COLO668 (cell line): ENCODE results near the gene ZBP1.

Experiments used
- DNase-seq: peaks from one replicate; lab custom pipeline; 2025; ENCODE audit not compliant: unreplicated experiment; lab: John Stamatoyannopoulos, UW

The ZBP1 gene

DNA sequence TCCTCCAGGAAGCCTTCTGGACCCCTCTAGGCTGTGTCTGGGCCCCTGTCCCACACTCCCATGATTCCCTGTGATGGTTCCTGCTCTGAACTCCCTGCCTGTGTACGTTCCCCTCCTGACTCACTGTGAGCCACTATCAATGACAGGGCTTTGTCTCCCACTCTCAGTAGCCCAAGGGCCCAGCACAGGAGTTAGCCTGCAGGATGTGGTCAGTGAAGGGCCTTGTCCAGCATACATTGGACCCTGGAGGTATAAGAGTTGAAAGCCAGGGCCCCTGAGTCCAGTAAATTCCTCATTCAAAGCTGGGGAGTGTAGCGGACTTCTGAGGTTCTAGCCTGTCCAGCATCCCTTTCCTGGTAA, 19.0 kb downstream of the ZBP1 start:
- no peak for DNase-seq

DNA sequence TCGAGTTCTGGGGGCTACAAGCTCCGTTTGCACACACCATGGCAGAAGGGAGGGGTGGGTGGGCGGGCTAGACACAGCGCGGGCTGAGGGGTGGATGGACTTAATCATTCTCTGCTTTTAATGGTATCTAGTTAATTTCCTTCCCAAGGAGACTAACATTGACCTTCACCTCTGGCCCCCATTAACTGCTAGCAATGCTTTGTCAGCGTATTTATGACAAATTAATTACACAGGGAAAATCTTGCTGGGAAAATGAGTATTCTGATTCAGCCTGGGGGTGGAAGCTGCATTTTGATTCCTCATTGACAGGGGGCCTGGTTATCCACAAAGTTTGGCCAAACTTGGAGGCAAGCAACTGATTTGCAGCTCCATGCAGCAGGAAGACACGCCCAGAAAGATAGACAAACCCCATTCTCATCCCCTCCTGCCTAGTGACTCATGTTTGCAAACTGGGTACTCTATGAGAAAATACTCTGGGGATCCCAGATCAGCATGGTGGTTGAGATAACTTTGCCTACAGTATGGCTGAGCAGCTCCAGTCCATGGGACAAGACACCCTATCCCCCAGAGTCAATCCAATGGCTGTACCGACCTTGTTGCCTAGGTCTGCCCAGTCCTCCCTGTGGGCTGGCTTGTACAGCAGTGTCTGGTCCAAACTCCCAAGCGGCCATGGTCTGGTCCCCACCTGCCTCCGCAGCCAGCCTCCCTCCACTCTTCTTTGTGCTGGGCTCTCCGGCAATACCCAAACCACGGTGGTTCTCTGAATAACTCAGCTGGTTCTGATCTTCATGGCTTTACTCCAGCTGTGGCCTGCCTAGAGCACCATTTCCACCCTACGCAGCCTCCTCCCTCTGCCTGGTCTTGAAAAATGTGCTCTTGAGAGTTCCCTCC, 19.7 kb downstream of the ZBP1 start:
- DNase-seq: no peak

DNA sequence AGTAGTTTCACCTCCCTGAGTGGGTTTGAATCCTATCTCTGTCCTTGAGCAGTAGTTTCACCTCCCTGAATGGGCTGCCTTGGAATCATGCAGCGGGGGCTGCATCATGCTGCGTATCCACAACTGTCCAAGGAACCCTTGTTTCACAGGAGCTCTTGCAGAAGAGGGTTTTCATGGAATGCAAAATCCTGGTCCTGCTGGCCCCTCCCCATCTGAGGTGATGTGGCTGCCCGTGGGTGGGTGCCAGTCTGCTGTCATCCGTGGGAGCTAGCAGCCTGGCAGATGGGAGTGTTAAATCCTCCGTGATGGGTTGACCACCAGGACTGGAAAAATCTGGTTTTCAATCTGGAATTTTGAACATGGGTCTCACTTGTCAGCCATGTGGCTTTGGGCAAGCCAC, 21.7 kb downstream of the ZBP1 start:
- no peak for DNase-seq

DNA sequence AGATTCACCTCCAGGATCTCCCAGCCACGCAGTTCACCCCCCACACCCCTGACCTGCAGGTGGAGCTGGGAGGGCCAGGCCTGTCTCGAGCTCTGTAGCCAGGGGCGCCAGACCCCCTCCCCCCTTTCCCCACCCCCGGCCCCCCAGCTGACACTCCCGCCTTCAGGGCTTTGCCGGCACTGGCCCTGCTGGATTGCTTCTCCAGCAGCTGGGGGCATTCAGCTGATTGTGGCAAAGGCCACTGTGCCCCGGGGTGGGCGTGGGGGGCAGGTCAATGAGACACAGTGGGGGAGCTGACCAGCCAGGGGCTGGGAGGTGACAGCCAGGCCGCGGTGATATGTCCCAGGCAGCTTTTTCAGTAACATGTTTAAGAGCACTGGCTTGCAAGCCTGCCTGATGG, 22.2 kb downstream of the ZBP1 start:
- no peak for DNase-seq

DNA sequence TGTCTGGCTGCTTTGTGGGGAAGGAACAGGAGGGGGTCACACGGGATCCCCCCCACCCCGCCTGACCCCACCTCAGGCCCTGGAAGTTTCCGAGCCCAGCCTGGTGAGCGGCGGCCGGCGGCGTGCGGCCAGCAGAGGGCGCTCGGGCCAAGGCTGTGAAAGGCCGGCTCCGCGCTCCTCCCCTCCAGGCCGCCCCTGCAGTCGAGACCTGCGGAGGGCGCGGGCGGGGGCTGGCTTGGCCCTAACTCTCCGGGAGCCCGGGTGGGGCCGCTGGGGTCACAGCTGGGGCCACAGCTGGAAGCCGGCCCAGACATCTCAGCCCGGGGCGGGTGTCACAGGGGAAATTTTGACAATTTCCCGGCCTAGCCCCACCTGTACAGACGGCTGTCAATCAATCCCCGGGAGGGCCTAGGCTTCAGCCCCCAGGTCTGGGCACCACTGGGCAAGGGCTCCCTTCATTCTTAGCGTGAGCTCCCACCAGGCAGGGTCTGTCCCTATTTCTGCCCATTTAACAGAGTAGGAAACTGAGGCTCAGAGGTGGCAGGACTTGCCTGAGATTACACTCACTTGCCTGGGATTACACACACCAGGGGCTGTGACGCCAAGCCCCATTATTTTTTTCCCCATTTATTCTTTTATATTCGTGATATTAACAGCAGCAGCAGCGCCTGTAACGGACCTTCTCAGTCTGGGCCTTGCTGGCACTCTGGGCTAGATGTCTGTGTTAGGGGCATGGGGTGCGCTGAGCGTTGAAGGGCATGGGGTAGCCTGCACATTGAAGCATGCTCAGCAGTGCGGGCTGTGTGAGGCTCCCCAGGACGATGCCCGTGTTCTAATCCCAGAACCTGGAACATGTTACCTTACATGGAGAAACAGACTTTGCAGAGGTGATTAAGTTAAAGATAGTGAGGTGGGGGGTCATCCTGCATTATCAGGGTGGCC, 23.0 kb downstream of the ZBP1 start:
- peak; percentile 61 for DNase-seq

DNA sequence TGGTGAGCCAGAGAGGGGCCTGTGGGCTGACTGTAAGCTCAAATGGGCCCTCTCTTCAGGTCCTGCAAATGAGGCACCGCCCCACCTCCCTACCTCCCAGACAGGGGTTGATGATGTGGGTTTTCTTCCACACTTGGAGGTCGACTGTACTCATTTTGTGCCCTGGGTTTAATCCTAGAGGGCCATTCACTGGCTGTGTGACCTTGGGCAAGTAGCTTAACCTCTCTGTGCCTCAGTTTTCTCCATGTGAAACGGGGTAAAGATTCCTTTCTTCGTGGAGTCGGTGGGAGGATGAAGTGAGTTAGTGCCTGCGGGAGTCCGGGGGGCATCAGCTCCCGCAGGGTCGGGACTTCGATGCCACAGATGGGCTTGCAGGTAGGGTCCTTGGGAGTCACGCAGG, 23.9 kb downstream of the ZBP1 start:
- no peak for DNase-seq

DNA sequence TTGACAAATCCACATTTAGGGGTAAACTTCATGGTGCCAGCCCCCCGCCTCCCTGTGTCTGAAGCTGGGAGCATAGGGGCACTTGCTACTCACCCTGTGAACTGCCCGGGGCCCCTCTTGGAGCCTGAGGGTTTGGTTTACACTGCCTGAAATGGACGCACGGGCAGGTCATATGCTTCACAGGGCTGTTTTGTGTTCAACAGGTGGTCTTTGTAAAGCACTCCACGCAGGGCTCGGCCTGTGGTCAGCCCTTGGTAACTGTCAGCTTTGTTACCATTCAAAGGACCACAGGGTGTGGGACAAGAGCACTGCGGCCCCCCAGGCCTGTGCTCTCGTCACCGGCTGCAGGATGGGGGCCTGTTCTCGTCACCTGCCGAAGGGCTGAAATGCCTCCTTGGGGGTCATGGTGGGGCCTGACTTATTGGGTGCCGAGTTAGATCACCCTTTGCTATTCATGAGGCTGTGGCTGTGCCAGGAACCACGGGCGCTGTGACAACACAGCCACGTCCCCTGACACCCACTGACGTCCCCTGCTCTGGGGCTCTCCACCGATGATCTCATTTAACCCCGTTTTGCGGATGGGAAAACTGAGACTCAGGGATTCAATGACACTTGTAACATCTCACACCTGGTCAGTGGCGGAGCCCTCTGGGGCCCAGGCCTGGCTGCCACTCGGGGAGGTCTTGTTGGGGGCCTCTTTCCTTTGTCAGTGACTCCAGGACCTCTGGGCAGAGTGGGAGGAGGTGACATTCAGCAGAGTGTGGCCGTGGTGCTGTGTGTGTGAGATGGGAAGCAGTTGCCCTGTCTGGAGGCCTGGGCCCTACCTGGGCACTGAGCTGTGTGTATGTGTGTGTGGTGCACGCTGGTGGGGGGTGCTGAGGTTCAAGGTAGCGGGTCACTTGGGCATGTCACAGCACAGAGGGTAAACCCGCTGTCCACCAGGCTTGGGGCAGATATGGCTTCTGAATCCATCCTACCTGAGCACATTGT, 24.9 kb downstream of the ZBP1 start:
- no peak for DNase-seq

DNA sequence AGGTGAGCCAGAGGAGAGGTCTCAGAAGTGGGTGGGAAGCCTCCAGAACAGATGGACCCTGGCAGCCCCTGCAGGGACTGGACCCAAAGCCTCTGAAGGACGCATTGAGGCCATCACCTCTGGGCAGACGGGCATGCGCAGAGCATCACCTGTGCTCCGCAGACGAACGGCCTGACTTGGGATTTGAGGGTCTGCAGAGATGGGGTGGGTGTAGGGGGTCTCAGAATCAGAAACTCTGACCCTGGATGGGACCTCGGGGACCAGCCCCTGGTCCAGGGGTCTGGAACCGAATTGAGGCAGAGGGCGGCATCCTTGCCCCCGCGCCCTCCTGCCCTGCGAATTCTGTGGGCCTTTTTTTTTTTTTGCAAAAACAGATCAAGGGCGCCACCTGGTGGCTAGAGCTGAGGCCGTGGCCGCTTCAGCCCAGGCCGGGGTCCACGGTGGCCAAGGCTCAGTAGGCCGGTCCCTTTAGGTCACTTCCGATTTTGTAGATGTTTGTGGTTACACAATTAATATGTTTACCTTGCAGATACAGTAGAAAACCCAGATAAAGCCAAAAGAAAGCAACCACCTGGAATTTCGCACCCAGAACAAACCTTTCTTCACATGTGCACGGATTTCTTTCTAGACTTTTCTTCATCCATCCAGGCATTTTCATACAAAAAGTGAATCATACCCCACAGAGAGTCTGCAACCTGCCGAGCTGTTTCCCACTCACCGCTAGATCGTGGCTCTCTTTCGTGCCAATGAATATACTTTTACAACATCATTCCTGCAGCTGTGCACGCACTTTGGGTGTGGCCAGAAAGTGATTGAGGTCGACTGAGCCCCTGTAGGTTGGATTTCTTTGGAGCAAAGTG, 25.9 kb downstream of the ZBP1 start:
- peak; percentile 55 for DNase-seq

DNA sequence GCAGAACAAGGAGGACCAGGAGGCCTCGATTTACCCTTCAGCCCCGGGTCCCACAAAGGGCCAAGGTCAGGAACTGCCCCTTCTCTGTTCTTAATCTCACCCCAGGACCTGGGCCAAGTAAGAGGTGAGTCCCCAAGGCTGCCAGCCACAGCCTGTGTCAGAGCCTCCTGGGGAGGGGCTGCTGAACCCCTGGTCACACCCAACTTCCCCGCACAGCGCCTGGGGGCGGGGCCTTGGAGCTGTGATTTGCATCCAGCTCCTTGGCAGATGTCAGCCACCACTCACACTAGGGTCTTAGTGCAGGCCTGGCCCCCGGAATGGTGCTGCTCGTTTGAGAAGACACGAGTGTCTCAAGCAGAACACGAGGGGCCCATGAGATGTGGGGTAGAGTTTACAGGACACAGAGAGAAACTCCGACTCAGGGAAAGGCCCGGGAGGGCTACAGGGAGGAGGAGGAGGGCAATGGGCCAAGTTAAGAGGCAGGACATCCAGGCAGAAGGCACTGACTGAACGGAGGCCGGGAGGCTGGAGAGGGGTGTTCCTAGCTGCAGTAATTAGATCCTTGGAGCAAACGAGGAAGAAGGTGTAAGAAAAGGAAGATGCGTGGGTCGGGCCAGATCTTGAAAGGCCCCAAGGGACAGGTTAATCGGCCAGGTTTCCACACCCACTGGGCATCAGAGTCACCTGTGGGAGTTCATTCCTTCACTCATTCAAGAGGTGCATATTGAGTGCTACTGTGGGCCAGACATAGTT, 26.9 kb downstream of the ZBP1 start:
- DNase-seq: no peak

DNA sequence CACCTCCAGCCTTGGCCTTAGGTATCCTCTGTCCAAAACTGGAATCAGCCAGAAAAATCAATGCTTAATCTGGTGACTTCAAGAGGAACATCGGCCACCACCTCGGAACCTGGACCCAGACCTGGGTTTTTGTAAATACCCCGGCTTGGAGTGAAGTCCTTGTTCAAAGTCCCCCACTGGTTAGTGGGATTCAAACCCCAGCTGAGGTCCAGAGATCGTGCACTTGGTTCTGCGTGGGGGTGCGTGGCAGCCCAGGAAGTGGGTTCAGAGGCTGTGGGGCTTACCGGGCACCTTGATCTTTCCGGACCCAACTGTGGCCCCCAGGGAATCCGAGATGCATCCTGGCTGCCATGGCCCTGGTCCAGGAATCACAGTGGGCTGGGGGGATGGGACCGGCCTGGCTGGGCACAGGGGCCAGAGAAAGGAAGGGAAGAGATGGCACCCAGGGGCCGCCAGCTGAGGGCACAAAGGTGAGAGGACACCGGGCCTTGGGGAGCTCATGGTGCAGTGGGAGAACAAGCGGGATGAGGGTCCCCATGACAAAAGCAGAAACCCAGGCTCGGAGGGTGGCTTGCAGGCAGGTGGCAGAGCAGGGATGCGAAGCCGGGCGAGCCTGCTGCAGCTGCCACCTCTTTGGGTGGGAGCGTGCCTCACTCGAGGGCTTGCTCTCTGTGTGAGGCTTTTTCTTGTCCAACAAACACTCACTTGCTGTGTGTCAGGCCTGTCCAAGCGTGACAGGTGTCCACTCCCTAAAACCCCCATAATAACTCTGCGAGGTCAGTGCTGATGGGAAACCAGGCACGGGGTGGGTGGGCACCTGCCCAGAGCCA, 27.7 kb downstream of the ZBP1 start:
- DNase-seq: peak; percentile 15

DNA sequence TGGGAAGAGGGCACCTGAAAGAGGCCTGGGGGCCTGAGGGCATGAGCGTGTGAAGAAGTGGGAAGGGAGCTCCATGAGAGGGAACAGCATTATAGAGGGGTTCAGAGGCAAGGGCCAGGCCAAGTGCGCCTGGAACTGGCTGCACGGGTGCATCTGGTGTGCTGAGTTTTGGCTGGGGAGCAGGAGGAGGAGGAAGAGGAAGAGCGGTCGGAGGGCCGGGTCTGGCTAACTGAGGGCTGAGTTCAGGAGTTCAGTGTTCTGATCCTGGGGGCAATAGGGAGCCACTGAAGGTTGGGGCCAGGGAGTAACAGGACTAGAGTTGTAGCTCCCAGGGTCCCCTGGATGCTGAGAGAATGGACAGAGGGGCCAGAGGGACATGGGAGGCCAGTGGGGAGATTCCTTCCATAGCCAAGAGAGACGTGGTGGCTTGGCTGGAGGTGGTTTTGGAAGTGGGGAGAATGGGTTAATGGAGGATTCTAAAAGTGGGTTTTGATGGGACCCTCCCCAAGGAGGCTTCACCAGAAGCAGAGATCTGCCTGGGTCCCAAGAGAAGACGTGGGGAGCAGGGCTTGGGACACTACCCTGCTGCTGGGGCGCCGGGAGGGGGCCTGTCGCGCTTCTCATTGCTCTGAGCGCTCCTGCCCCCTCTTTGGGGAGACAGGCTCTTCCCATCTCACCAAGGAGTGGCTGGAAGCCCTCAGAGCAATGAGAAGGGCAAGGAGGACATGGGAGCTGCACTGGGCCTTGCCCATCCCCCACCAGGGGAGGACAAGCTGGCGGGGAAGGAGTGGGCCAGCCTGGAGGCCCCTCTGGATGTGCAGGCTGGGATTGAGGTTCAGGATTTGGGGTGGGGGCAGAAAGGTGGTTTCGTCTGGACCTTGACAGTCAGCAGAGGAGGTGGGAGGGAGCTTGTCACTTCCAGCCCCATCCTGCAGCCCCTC, 28.7 kb downstream of the ZBP1 start:
- no peak for DNase-seq

DNA sequence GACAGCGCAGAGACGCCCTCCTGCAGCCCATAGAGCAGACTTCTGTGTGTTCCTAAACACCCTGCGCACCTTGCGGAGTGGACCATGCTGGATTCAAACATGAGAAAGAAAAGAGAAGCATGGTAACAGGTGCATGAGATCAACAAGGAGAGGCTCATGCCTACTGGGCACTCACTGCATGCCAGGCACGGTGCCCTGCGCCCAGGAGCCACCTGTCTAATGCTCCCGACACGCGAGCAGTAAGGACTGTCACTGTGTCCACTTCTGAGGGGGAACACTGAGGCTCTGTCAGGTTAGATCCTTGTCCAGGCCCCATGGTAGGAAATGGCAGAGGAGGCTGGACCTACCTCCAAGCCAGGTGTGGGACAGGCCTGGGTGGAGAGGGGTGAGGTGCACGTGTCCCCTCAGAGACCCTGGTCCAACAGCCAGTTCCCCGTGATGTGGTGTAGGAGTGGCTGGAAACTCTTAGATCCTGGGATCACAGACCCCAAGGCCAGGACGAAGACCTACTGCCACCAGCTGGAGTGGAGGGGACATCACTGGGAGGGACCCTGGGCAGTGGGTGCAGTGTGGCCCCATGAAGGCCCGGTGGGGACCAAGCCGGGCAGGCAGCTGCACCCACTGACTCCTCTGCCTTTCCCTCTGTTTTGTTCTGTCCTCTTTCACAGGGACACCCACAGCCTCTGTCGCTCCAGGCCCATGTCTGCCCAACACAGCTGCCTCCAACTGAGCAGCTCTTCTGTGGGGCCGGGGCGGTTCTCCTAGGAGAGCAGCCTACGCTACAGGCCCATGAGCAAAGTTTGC, 29.5 kb downstream of the ZBP1 start:
- no peak for DNase-seq

DNA sequence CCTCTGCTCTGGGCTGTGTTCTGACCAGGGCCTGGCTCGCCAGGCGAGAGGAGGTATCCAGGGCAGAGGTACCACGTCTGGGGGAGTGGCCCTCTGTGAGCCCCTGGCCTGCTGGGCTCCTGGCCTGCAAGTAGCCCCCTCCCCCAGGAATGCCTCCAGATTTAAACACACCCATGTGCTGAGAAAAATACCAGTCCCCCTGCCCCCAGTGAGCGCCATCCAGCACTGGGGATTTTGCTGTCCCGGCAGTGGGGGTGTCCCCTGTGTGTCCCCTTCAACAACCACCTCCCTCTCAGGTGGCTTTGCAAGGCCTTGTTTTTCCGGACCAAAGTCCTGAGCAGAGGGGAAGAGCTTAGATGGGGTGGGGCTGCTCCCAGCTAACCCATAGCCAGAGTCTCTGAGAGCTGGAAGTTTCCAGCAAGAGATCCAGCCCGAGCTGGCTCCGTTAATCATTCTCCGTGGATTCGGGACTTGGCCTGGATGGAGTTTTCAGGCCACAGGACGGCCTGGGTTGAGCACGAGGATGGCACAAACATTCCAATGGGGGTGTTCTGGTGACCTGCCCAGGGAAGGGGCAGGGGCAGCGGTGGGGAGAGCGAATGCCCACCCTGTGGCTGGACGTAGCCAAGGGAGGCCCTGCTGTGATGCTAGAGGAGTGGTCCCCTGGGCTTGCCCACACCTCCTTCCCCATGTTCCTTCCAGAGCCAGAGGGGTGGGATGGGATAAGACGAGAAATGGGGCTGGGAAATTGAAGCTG, 30.3 kb downstream of the ZBP1 start:
- DNase-seq: no peak

DNA sequence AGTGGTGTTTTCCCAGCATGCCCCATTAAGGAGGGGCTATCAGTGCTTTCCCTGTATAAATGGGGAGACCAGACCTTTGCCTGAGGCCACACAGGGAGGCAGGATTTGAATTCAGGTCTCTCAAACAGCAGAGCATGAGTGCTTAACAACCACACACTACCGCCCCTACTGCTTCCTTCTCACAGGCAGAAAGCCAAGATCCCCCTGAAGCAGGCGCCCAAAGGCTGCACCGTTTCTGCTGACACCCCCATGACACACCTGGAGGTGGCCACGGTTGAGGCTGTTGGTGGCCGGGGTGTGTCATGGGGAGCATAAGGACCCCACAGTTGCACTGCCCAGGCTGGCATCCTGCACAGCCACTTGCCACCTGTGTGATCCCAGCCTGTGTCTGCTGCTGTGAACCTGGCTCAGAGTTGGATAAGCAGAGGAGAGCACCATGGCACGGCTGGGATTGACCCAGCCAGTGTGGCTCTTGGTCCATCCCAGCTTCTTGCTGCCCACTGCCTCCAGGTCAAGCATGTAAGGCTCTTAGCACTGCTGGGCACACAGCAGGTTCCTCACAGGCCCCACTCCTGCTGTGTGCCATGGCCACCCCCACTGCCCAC, 31.0 kb downstream of the ZBP1 start:
- no peak for DNase-seq

DNA sequence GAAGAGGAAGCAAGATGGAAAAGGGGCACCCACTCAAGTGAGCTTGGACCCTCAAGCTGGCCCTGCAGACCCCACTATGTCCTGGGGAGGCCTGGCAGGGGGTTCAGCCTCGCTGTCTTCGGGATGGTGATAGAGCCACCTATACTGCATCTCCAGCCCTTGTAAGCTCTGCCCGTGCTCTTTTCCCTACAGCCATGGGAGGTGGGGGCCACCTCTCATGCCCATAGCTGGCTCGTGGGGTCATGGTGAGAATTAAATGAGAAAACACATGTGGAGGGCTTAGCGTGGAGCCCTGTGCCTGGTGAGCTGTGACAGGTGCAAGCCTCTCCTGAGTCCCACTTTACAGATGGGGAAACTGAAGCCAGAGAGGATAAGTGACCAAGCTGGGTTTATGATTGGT, 31.6 kb downstream of the ZBP1 start:
- no peak for DNase-seq
